Neural progenitor cell (in vitro differentiated cells): ENCODE measurements around the gene CIB2. TPM values are rescaled to one million over a fixed set of nuclear protein-coding genes. Genes with fewer than 3 reads are reported as not detected.
A peak's percentile ranks its signal among the peaks of the same experiment; 100 is the strongest.

Experiments used
- DNase-seq: peaks from one replicate; pipeline ENCODE4 v3.0.0-alpha.2; 2016; ENCODE audit warnings: low spot score
- H2AFZ ChIP-seq: fragments of 200-600 bp; sonication (generic); replicated peaks from 2 replicates; pipeline ENCODE4 v1.6.1; 2016; ENCODE audit warnings: antibody characterized with exemption
- H3F3A ChIP-seq: fragments of 200-600 bp; sonication (generic); 2 replicates; pipeline ENCODE4 v1.6.1; 2016; ENCODE audit warnings: antibody characterized with exemption, low read depth
- H3K27ac ChIP-seq: fragments of 200-600 bp; sonication (generic); 2 replicates; pipeline ENCODE4 v1.5.1; 2016; ENCODE audit warnings: mild to moderate bottlenecking
- H3K27me3 ChIP-seq: fragments of 200-600 bp; sonication (generic); 2 replicates; pipeline ENCODE4 v1.6.1; 2016; ENCODE audit warnings: mild to moderate bottlenecking, moderate library complexity
- H3K36me3 ChIP-seq: fragments of 200-600 bp; sonication (generic); 2 replicates; pipeline ENCODE4 v1.5.1; 2016
- H3K4me1 ChIP-seq: fragments of 200-600 bp; sonication (generic); 2 replicates; pipeline ENCODE4 v1.6.1; 2016; ENCODE audit warnings: mixed run types
- H3K4me2 ChIP-seq: fragments of 200-600 bp; sonication (generic); 2 replicates; pipeline ENCODE4 v1.6.1; 2016
- H3K4me3 ChIP-seq: fragments of 200-600 bp; sonication (generic); 2 replicates; pipeline ENCODE4 v1.5.1; 2016
- H3K79me2 ChIP-seq: fragments of 200-600 bp; sonication (generic); 2 replicates; pipeline ENCODE4 v1.6.1; 2016; ENCODE audit warnings: low read depth
- H3K9ac ChIP-seq: fragments of 200-600 bp; sonication (generic); 2 replicates; pipeline ENCODE4 v1.6.1; 2016
- H3K9me3 ChIP-seq: fragments of 200-600 bp; sonication (generic); 2 replicates; pipeline ENCODE4 v1.5.1; 2016; ENCODE audit warnings: low read depth
- H4K20me1 ChIP-seq: fragments of 200-600 bp; sonication (generic); 2 replicates; pipeline ENCODE4 v1.6.1; 2016; ENCODE audit warnings: low read depth
- H3K27ac Mint-ChIP-seq: 3 replicates; pipeline ENCODE4 v1.8.0; 2021; ENCODE audit warnings: mixed read lengths
- H3K27me3 Mint-ChIP-seq: 2 replicates; pipeline ENCODE4 v1.8.0; 2022; ENCODE audit warnings: low read depth, mild to moderate bottlenecking, inconsistent platforms, moderate library complexity, mixed read lengths; ENCODE audit not compliant: insufficient read depth
- H3K36me3 Mint-ChIP-seq: 3 replicates; pipeline ENCODE4 v1.8.0; 2021; ENCODE audit warnings: mixed read lengths
- H3K4me1 Mint-ChIP-seq: 3 replicates; pipeline ENCODE4 v1.8.0; 2021; ENCODE audit warnings: mixed read lengths
- H3K4me3 Mint-ChIP-seq: 3 replicates; pipeline ENCODE4 v1.8.0; 2021; ENCODE audit warnings: mild to moderate bottlenecking, moderate library complexity, mixed read lengths
- H3K9me3 Mint-ChIP-seq: 3 replicates; pipeline ENCODE4 v1.8.0; 2020; ENCODE audit warnings: mixed read lengths
- EZH2 ChIP-seq: fragments of 200-600 bp; sonication (generic); IDR thresholded peaks from 2 replicates; pipeline ENCODE4 v1.6.1; 2017; ENCODE audit warnings: antibody characterized with exemption, mild to moderate bottlenecking, moderate library complexity
- EZH2phosphoT487 ChIP-seq: fragments of 200-600 bp; sonication (generic); IDR thresholded peaks from 2 replicates; pipeline ENCODE4 v1.6.1; 2017; ENCODE audit warnings: antibody characterized with exemption
- total RNA-seq: library from RNA; depleted of rRNA; stranded (reverse); fragments of >200 nt; gene quantifications from 2 replicates; pipeline ENCODE4 v1.2.3, GENCODE V29; 2015; ENCODE audit warnings: low replicate concordance
- TF ChIP-seq, protein P1 (sequence below): fragments of 200-600 bp; sonication (generic); IDR thresholded peaks from 2 replicates; pipeline ENCODE4 v1.5.1; 2017; ENCODE audit warnings: antibody characterized with exemption, mild to moderate bottlenecking

The CIB2 gene
- total RNA-seq, 1 donor from 2014 or later = 40.6 TPM

DNA sequence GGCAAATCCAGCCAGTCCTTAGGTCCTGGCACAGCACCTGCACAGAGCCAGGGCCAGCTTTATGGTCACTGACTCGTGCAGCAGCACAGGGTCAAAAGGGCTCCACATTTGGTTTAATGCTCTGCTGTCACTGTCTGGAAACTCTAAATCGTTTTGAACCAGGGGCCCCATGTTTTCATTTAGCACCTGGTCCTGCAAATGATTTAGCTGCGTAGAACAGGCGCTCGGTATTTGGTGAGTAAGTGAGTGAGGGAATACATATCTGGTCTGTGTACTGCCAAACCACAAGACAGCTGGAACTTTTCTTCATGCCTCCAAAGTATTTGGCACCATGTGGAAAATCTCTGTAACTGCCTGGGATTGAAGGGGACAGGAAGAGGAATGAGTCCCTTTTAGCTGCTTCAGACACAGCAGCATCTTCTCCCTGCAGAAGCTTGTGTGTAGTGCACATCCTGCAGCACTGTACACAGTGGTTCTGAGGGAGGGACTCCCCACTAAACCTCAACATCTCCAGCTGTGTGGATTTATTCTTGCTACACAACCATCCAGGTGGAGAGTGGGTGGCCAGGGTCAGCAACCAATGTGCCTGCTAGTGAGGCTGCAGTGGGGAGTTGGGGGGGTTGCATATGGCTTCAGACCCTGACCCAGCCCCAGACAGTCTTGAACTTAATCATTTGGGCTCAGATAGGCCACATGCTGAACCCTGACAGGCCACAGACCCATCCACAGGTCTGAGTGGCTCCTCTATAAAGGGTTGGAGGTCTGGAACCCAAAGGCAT is 37.8 kb downstream of the CIB2 start:
- Histone ChIP-seq H3K36me3 (no peaks in the 10 kb centered on the region), H3K9ac (no peak overlapping the region), H3F3A (no peaks in the 10 kb centered on the region), H3K79me2 (no peaks in the 10 kb centered on the region), H3K27ac (no peak overlapping the region), H3K9me3 (no peaks in the 10 kb centered on the region), H3K4me3 (no peak overlapping the region), H3K27me3 (no peaks in the 10 kb centered on the region), H3K4me2 (no peak overlapping the region), H2AFZ (no peak overlapping the region), H4K20me1 (no peaks in the 10 kb centered on the region), H3K4me1 (no peaks in the 10 kb centered on the region)
- Mint-ChIP-seq H3K9me3 (no peaks in the 10 kb centered on the region), H3K4me1 (no peaks in the 10 kb centered on the region), H3K36me3 (no peaks in the 10 kb centered on the region), H3K27ac (no peak overlapping the region), H3K4me3 (no peak overlapping the region), H3K27me3 (peaks cover 2% of the 10 kb centered on the region)
- DNase-seq = no peak
- TF ChIP-seq EZH2 = no peak
- no peak for TF ChIP-seq EZH2phosphoT487
- TF ChIP-seq, protein P1, sequence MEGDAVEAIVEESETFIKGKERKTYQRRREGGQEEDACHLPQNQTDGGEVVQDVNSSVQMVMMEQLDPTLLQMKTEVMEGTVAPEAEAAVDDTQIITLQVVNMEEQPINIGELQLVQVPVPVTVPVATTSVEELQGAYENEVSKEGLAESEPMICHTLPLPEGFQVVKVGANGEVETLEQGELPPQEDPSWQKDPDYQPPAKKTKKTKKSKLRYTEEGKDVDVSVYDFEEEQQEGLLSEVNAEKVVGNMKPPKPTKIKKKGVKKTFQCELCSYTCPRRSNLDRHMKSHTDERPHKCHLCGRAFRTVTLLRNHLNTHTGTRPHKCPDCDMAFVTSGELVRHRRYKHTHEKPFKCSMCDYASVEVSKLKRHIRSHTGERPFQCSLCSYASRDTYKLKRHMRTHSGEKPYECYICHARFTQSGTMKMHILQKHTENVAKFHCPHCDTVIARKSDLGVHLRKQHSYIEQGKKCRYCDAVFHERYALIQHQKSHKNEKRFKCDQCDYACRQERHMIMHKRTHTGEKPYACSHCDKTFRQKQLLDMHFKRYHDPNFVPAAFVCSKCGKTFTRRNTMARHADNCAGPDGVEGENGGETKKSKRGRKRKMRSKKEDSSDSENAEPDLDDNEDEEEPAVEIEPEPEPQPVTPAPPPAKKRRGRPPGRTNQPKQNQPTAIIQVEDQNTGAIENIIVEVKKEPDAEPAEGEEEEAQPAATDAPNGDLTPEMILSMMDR = no peak

- Histone ChIP-seq H3K27ac (no peak within 1 kb of the TSS), H3K27me3 (no peaks in the 10 kb centered on the region), H2AFZ (no peak within 1 kb of the TSS), H3K4me1 (no peaks in the 10 kb centered on the region), H3K9me3 (no peaks in the 10 kb centered on the region), H4K20me1 (no peaks in the 10 kb centered on the region), H3K79me2 (no peaks in the 10 kb centered on the region), H3K4me2 (no peak within 1 kb of the TSS), H3K4me3 (no peak within 1 kb of the TSS), H3F3A (no peaks in the 10 kb centered on the region), H3K9ac (no peak within 1 kb of the TSS), H3K36me3 (no peaks in the 10 kb centered on the region)
- Mint-ChIP-seq H3K4me1 (no peaks in the 10 kb centered on the region), H3K4me3 (no peak within 1 kb of the TSS), H3K27me3 (no peaks in the 10 kb centered on the region), H3K36me3 (no peaks in the 10 kb centered on the region), H3K27ac (no peak within 1 kb of the TSS), H3K9me3 (no peaks in the 10 kb centered on the region)
- TF ChIP-seq, protein P1 = no peak
- no peak for TF ChIP-seq EZH2phosphoT487
- no peak for DNase-seq
Measured at GRCh38 chr15:78092261-78093041, 38.8 kb downstream of the CIB2 start, which contains the start of gene SH2D7. Gene SH2D7, plus strand, starts transcription at chr15:78092561. Its CDS starts 24 bp downstream, at chr15:78092585.

- Mint-ChIP-seq H3K27ac (peak overlapping the region; percentile 46), H3K27me3 (no peaks in the 10 kb centered on the region), H3K4me3 (no peak overlapping the region), H3K4me1 (no peaks in the 10 kb centered on the region), H3K9me3 (no peaks in the 10 kb centered on the region), H3K36me3 (no peaks in the 10 kb centered on the region)
- DNase-seq = no peak
- Histone ChIP-seq H3K36me3 (no peaks in the 10 kb centered on the region), H2AFZ (no peak overlapping the region), H3K9ac (no peak overlapping the region), H3K4me2 (no peak overlapping the region), H3K9me3 (no peaks in the 10 kb centered on the region), H3F3A (no peaks in the 10 kb centered on the region), H3K27ac (no peak overlapping the region), H3K4me3 (no peak overlapping the region), H3K27me3 (no peaks in the 10 kb centered on the region), H3K4me1 (no peaks in the 10 kb centered on the region), H3K79me2 (no peaks in the 10 kb centered on the region), H4K20me1 (no peaks in the 10 kb centered on the region)
- TF ChIP-seq, protein P1 = no peak
- TF ChIP-seq EZH2 = no peak
- TF ChIP-seq EZH2phosphoT487 = no peak
Measured at GRCh38 chr15:78090422-78091063, 40.7 kb downstream of the CIB2 start.
